HG03457 (cell line): Measurements from ENCODE around the gene ALDH3A1.

Source experiments
- ATAC-seq: cut with Tn5 transposase; IDR thresholded peaks from one replicate; pipeline ENCODE4 v1.9.1; 2021; ENCODE audit warnings: moderate number of reproducible peaks; ENCODE audit not compliant: unreplicated experiment

Gene ALDH3A1

DNA sequence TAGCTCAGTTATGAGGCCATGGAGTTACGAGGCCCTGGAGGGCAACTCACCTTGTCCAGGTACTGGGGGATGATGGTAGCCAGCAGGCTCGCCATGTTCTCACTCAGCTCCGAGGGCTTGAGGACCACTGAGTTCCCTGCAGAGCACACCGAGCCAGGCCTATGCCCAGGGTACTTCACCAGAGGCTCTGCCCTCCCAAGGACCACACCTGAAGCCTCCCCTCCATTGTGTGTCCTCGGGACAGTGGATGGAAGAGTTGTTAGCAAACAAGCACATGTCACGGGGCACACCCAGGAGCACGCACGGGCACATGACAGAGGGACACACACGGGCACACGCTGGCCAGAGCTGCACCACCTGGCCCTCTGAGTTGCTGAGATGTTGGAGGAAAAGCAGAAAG is 5.6 kb downstream of the ALDH3A1 start:
- ATAC-seq = no peak

DNA sequence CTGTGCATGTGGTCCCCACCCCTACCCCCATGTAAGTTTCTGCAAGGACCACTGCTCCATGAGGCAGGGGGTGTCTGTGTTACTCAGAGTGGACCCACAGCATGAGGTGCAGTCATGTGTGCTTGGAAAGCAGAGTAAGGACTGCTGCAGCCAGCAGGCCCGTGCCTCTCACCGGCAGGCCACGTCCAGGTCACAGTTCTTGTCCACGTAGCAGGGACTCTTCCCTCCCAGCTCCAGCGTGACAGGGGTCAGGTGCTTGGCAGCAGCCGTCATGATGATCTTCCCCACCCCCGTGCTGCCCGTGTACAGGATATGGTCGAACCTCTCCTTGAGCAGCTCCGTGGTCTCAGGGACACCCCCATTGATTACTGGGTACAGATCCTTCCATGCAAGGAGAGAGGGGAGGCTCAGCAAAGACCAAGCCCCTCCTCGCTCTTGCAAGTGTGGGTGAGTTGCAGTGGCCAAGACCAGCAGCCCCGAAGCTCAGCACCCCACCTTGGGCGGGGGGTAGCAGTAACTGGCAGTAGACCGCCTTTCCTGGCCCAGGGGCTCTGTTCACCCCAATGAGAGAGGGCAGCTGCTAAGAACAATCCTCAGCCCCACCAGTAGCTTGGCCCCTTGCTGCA is 6.2 kb downstream of the ALDH3A1 start:
- ATAC-seq = no peak

DNA sequence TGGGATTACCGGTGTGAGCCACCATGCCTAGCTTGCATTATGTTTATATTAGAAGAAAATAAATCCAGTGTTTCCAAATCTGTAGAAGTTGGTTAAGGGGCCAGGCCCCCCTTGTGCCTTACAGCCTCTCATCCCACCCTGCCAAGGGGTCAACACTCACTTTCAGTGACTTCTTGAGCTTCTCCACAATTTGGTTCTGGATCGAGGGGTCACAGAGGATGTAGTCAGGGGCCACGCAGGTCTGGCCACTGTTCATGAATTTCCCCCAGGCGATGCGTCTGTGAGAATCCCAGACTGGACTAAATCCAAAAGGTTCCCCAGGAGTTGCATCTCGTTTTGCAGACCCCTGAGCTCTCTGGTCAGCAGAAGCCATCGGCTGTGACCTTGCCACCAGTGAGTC is 7.2 kb downstream of the ALDH3A1 start:
- no peak for ATAC-seq

DNA sequence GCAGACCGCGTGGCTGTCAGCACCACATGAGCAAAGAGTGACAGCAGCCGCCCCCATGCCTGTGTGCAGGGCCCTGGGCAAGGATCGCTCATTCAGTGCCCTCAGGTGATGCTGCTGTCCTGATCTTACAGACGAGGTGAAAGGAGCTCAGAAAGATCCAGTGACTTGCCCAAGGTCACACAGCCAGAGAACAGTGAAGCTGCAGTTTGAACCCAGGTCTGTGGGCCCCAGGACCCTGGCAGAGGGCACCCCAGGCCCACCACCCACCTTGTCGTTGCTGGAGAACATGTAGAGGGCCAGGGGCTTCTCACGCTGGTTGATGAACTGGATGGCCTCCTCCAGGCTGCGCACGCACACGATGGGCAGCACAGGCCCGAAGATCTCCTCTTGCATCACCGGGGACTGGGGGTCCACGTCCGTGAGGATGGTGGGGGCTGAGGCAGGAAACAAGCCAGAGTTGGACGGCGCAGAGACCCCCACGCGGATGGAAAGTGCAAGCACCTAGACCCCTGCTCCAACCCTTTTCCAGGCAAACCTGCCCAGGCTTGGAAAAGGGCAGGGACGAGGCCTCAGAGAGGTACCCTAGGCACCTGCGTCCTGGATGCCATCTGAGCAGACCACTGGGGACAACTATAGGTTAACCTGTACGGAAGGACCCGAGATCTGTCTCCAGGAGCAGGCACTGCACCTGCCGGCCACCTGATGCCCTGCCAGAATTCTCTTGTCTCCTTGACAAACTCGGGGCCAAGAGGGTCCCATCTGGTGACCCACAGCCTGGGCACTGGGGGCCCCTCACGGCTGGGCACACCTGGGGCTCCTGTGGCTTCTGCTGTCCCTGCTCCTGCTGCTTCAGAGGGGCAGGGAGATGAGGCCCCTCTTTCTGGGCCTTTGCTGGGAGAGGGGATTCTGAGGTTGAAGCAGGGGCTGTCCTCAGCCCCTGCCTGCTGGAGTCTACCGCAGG is 8.6 kb downstream of the ALDH3A1 start:
- ATAC-seq = no peak

DNA sequence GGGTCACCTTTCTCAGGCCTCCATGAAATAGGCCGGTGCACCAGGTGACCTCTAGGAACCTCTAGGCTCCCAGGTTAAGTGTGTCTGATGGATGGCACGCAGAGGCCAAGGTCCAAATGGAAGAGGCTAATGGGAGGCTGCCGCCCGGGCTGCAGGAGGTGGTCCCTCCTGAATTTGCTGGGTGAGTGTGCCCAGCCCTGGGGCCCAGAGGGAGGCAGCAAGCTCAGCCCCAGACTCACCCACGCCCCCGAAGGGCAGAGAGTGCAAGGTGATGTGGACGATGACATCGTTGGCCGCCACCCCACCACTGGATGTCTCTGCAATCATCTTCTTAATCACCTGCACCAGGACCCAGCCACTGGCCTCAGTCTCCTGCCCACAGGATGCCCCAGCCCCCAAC is 9.3 kb downstream of the ALDH3A1 start:
- no peak for ATAC-seq

DNA sequence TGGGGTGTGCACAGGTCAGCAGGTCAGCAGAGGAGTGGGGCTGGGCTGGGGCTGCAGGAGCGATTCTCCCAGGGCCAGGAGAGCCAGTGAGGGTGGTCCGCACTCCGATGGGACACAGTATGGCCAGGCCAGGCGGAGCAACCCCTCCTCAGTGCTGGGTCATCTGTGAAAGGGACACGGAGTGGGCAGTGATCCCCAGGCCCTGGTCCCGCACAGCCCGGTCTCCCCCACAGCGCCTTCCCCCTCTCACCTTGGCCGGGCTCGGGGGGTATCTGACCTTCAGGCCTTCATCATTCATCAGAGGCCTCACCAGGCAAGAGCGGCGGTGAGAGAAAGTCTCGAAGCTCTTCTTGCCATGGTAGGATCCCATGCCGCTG is 10.0 kb downstream of the ALDH3A1 start:
- ATAC-seq = no peak

DNA sequence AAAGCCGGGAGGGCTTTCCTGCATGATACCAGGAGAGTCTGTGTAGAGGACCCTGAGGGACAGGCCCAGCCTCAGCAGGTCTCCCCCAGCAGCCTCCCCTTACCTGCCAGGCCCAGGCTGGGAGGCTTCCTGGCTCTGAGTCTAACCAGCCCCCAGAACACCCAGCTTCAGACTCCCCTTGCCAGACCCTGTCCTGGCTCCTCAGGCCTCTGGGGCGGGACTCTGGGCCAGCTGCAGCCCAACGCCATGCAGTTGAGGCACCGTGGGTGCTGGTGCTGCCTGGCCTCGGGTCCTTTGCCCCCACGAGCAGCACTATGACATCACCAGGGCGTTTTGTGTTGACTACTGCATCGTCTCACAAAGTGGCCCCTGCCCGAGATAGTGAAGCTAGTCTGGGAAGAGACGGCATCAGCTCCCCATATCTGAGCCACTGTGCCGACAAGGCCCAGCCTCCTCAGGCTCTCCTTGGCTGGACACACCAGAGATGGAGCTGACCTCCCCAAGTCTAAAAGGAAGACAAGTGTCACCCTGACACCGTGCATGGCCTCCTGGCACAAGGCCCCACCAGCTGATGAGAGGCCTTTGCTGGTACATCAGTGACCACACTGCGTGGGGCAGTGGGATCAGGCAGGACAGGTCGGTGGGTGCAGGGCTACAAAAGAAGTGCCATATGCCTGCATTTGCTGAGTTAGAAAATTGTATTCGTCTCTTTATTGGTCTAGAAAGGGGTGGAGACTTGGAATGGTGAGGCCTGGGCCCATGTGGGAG is 10.6 kb downstream of the ALDH3A1 start:
- no peak for ATAC-seq

DNA sequence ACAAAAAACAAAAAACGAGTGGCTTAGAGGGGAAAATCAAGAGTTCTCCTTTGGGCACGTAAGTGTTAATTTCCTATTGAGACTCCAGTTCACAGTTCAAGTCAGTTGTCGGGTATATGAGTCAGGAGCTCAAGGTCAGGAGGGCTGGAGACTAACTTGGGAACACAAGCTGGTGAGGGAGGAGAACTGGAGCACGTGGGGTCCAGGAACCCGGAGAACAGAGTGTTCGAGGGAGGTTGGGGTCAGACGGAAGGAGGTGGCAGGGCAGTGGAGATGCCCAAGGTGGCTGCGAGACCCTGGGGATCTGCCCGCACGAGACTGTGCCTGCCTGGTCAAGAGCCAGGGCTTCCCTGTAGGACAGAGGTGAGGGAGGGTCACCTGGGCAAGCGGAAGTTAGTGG is 12.0 kb downstream of the ALDH3A1 start:
- no peak for ATAC-seq

DNA sequence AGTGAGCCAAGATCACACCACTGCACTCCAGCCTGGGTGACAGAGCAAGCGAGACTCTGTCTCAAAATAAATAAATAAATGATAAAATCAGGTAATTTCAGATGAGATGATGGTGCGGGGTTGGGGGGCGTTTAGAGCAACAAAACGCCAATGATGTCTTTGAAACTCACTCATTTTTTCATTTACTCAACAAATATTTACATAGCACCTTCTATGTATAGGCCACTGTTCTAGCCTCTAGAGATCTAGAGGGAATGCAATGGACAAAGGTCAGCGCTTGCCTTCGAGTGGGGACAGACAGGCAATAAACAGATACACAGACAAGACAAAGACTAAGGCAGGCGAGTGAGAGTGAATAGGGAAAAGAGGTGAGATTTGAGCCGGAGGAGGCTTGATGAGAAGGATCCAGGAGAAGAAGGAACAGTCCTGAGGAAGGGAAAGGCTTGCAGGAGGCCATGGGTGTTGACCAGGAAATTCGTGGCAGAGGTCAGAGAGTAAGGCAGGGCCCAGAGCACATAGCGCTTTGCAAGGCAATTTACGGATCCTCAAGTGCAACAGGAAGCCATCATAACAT is 14.1 kb downstream of the ALDH3A1 start:
- no peak for ATAC-seq

DNA sequence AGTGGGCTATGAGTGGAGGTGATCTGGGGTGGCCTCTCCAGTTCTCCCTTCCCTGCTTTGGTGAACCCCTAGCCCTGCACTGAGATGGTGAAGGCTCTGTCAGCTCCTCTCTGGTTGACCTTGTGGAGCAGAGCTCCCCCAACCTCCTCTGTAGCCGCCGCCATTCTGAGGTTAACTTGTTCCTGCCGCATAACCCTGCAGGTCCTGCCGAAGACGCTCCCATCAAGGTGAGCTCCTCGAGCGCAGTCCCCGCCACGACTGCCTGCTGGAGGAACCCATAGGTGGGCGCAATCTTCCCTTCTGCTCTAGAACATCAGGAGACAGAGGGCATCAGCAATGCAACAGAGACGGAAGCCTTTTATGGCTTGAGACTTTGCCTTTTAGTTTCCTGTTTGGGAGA is 16.5 kb downstream of the ALDH3A1 start:
- no peak for ATAC-seq

DNA sequence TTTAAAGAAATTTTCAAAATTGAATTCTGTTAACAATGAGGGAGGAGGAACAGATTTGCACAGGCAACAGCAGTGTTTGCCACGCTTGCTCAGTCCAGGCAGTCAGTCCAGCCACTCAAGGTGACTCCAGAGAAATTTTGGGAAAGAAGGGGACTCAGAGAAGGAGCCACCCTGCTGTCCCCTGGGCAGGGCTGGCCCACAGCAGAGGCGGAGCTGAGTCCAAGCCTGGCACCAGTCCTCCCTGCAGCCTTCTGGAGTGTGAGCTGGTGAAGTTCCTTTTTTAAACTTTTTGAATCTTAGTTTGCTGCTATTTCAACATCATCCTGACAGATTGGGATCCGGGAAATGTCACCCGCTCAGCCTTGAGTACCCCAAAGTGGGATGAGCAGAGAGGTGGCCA is 17.3 kb downstream of the ALDH3A1 start:
- ATAC-seq = no peak

DNA sequence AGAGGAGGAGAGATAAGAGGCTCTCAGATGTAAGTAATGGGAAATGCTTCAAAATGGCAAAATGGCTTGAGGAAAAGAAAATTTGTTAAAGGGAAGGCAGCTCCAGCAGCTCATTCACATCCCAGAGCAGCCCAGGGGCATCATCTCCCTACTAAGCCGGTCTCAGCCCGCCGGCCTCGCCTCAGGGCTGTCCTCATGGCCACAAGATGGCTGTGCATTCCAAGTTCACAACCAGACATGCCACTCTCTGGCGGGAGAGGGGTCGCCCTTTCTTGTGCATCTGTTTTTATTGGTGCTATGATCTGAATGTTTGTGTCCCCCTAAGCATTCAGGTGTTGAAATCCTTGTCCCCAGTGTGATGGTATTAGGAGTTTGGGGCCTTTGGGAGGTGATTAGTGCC is 18.2 kb downstream of the ALDH3A1 start:
- no peak for ATAC-seq

DNA sequence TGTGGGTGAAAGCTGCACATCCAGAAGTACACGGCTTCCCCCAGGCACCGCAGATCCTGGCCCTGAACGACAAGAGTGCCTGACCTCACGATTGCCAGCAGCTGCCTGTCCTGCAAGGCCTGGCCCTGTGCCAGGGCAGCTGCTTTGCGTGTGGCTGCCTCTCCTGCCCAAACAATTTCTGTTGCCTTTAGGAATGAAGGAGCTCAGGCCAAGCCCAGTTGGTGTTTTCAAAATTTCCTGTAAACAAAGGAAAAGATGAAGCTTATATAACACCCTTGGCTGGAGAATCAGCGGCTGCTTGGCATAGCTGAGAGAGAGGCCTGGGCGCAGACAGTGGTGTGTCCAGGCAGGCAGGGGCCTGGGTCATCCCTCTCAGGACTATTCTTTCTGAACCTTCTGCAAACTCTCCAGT is 20.0 kb downstream of the ALDH3A1 start:
- no peak for ATAC-seq

DNA sequence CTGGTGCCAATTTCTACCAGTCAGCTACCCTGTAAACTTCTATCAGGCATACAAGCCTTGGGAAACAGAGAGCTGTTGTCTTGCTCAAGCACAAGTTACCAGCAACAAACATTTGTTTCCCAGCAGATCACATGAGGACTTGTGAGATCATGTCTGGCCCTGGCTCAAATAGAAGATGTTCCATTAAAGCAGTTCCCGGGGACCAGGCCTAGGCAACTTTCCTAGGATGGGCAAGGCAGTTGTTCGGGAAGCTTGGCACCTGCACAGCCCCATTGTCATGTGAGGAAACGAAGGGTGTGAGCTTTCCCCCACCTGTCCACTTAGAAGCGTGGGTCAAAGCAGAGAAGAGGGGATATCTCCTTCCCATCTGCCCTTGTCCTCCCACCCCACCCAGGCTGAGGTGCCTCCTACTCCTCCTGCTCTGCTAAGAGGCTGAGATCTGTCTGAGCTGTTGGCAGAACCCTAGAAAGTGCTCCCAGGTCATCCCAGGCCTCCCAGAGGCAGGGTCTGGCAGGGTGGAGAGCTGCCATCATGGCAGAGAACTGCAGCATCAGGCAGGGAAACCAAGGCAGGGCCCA is 20.5 kb downstream of the ALDH3A1 start:
- ATAC-seq = no peak

DNA sequence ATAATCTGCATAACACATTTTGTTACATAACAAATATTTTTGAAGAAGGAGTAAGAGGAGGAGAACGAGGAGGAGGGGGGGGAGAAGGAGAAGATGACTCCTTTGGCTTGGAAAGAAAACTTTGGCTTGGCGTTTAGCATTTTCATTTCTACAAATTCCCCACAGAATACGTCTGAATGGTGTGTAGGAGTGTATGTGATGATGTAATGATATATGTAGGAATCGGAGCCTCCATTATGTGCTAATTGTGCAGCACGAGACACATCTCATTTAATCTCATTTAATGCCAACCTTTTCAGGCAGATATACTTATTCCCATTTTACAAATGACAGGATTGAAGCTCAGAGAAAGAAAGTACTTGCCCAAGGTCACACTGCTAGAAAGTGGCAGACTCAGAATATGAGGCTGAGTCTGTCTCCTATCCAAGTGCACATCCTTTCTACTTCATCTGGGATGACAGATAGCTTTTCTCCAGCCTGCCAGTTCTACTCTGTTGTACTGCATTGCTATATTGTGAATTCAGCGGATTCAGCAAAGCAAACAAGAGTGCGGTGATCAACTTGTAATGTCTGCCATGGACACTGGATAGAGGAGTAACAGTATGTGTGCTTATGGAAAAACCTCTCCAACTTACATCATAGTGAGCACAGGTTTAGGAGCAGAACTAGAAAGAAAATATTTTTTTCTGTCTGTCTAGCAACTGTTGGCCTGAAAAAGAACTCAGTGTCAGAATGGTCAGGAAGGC is 21.3 kb downstream of the ALDH3A1 start:
- ATAC-seq = no peak

DNA sequence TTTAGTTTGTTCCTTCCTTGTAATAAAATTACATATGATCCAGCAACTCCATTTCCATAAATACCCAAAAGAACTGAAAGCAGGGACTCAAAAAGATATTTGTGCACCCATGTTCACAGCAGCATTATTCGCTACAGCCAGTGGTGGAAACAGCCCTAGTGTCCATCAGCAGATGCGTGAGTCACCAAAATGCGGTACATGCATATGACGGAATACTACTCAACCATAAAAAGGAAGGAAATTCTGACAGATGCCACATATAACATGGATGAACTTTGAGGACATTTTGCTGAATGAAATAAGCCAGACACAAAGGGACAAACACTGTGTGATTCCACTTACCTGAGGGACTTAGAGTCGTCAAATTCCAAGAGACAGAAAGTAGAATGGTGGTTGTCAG is 22.6 kb downstream of the ALDH3A1 start:
- no peak for ATAC-seq

DNA sequence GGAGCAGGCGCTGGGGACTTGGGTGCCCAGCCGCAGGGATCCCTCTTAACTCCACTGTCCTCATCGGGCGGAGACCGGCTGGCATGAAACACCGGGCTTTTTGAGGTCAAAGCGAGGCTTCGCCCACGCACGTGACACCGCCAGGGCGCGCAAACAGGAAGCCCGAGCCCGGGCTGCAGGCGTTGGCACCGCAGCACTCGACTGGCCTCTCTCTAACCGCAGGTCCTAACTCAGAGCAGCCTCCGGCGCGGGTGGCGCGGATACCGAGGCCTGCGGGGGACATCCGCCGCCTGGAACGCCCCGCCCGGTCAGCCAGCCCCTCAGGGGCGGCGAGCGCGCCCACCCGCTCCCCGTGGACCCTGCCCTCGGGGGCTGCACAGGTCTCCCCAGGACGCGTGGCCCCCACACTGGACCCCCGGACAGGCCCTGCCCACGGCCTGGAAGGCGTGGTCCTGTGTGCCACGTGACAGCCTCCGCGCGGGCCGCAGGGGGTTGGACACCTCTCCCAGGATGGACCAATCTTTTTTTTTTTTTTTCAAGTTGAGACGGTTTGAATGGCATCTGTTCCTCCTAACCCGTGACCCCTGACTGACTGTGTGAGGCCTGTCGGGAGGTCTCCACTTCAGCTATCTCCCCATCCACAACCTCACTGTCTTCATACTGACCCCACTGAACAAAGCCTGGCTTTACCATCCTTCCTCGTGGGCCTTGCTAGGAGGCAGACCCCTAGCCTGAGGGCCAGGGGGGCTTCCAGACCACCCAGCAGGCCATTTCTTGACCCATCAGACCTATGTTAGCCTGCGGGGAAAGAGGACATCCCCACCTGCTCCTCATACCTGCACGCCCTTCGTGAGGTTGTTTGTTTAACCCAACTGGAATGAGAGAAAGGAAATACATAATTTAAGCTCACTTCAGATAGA is 23.3 kb downstream of the ALDH3A1 start:
- no peak for ATAC-seq

DNA sequence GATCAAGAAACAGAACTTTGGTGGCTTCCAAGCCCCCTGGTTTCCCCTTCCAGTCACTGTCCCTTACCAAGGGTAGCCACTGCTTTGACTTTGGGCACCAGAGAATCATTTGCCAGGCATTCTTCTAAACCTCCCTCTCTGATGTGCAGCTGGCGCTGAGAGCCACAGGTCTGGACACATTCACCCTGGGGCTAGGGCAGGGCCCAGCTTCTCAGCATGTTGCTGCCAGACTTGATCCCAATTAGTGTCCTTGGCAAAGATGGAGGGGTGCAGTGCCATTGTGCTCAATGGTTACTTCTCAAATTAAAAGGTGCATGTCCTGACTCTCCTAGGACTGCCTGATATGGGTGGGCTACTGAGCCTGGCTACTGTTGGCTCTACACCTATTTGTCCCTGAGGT is 24.1 kb downstream of the ALDH3A1 start:
- ATAC-seq = no peak
